H9 (cell line): Measurements from ENCODE around the gene LRP1. TPM values are rescaled to one million over a fixed set of nuclear protein-coding genes. Genes with fewer than 3 reads are reported as not detected.

Experiments used
- DNase-seq: peaks from one replicate; pipeline ENCODE4 v3.0.0-alpha.2; 2017
- H2AFZ ChIP-seq: one replicate; pipeline ENCODE4 v1.6.1; 2013; ENCODE audit warnings: mild to moderate bottlenecking, low read length, control low read depth, moderate library complexity
- H2AK5ac ChIP-seq: 2 replicates; pipeline ENCODE4 v1.6.1; 2013; ENCODE audit warnings: low read length, control low read depth, mixed read lengths; ENCODE audit not compliant: insufficient read length
- H2BK120ac ChIP-seq: one replicate; pipeline ENCODE4 v1.6.1; 2013; ENCODE audit warnings: low read depth, mild to moderate bottlenecking, low read length, control low read depth, inconsistent platforms; ENCODE audit not compliant: poor library complexity, severe bottlenecking
- H2BK12ac ChIP-seq: 2 replicates; pipeline ENCODE4 v1.6.1; 2013; ENCODE audit warnings: low read length, control low read depth, mixed read lengths, low read depth; ENCODE audit not compliant: insufficient read length
- H2BK15ac ChIP-seq: 2 replicates; pipeline ENCODE4 v1.6.1; 2013; ENCODE audit warnings: low read depth, low read length, control low read depth
- H2BK20ac ChIP-seq: one replicate; pipeline ENCODE4 v1.6.1; 2013; ENCODE audit warnings: low read depth, mild to moderate bottlenecking, low read length, control low read depth, inconsistent platforms; ENCODE audit not compliant: poor library complexity, severe bottlenecking
- H2BK5ac ChIP-seq: 2 replicates; pipeline ENCODE4 v1.6.1; 2013; ENCODE audit warnings: low read length, control low read depth, mixed read lengths; ENCODE audit not compliant: insufficient read length
- H3K14ac ChIP-seq: 2 replicates; pipeline ENCODE4 v1.6.1; 2013; ENCODE audit warnings: low read length, control low read depth; ENCODE audit not compliant: insufficient read depth
- H3K18ac ChIP-seq: 2 replicates; pipeline ENCODE4 v1.6.1; 2013; ENCODE audit warnings: low read depth, mild to moderate bottlenecking, mixed read lengths, low read length, control low read depth; ENCODE audit not compliant: insufficient read length
- H3K23ac ChIP-seq: 2 replicates; pipeline ENCODE4 v1.6.1; 2013; ENCODE audit warnings: low read length, control low read depth, mixed read lengths, low read depth; ENCODE audit not compliant: insufficient read length
- H3K23me2 ChIP-seq: 2 replicates; pipeline ENCODE4 v1.6.1; 2013; ENCODE audit warnings: low read depth, mild to moderate bottlenecking, mixed read lengths, low read length, control low read depth; ENCODE audit not compliant: insufficient read length, poor library complexity, severe bottlenecking
- H3K27ac ChIP-seq: 2 replicates; pipeline ENCODE4 v1.5.1; 2013; ENCODE audit warnings: low read length, control low read depth, mixed read lengths, low read depth; ENCODE audit not compliant: insufficient read length
- H3K27me3 ChIP-seq: 2 replicates; pipeline ENCODE4 v1.6.1; 2013; ENCODE audit warnings: low read length, control low read depth, inconsistent platforms; ENCODE audit not compliant: insufficient read depth
- H3K4ac ChIP-seq: 2 replicates; pipeline ENCODE4 v1.6.1; 2013; ENCODE audit warnings: low read depth, mild to moderate bottlenecking, control low read depth, inconsistent platforms, low read length, moderate library complexity
- H3K4me1 ChIP-seq: 2 replicates; pipeline ENCODE4 v1.6.1; 2013; ENCODE audit warnings: low read length, control low read depth, inconsistent platforms; ENCODE audit not compliant: insufficient read depth
- H3K4me2 ChIP-seq: 2 replicates; pipeline ENCODE4 v1.6.1; 2013; ENCODE audit warnings: low read length, control low read depth, mixed read lengths; ENCODE audit not compliant: insufficient read length, insufficient read depth
- H3K56ac ChIP-seq: 2 replicates; pipeline ENCODE4 v1.6.1; 2013; ENCODE audit warnings: low read depth, mild to moderate bottlenecking, mixed read lengths, low read length, control low read depth; ENCODE audit not compliant: insufficient read length
- H3K79me1 ChIP-seq: 2 replicates; pipeline ENCODE4 v1.6.1; 2013; ENCODE audit warnings: low read depth, mild to moderate bottlenecking, moderate library complexity, low read length, control low read depth, inconsistent platforms; ENCODE audit not compliant: insufficient read depth, poor library complexity, severe bottlenecking
- H3K79me2 ChIP-seq: 2 replicates; pipeline ENCODE4 v1.6.1; 2013; ENCODE audit warnings: low read length, control low read depth, inconsistent platforms; ENCODE audit not compliant: insufficient read depth
- H3K9ac ChIP-seq: 2 replicates; pipeline ENCODE4 v1.6.1; 2013; ENCODE audit warnings: low read length, control low read depth, mixed read lengths; ENCODE audit not compliant: insufficient read length; ENCODE audit errors: extremely low read depth
- H3K9me3 ChIP-seq: one replicate; pipeline ENCODE4 v1.6.1; 2013; ENCODE audit warnings: low read depth, low read length, inconsistent platforms; ENCODE audit not compliant: control insufficient read depth
- H3T11ph ChIP-seq: one replicate; pipeline ENCODE4 v1.6.1; 2013; ENCODE audit warnings: mild to moderate bottlenecking, low read length, control low read depth, inconsistent platforms
- H4K20me1 ChIP-seq: one replicate; pipeline ENCODE4 v1.6.1; 2013; ENCODE audit not compliant: control insufficient read depth, insufficient read length, insufficient read depth
- H4K5ac ChIP-seq: 2 replicates; pipeline ENCODE4 v1.6.1; 2013; ENCODE audit warnings: low read depth, mild to moderate bottlenecking, mixed read lengths, low read length, control low read depth; ENCODE audit not compliant: insufficient read length
- H4K8ac ChIP-seq: replicated peaks from 2 replicates; pipeline ENCODE4 v1.6.1; 2013; ENCODE audit warnings: low read length, control low read depth, mixed read lengths, low read depth; ENCODE audit not compliant: insufficient read length
- H4K91ac ChIP-seq: 2 replicates; pipeline ENCODE4 v1.6.1; 2013; ENCODE audit warnings: low read depth, mild to moderate bottlenecking, moderate library complexity, mixed read lengths, low read length, control low read depth; ENCODE audit not compliant: insufficient read length
- H3K27ac Mint-ChIP-seq, 3 experiments: 2 replicates in 2 of 3; 3 replicates in 1 of 3; pipeline ENCODE4 v1.8.0; 2020 to 2021; ENCODE audit warnings: mixed read lengths in 3 of 3, mild to moderate bottlenecking in 1 of 3, moderate library complexity in 1 of 3
- H3K27me3 Mint-ChIP-seq: 2 replicates; pipeline ENCODE4 v1.8.0; 2021; ENCODE audit warnings: low read depth, mild to moderate bottlenecking, moderate library complexity, mixed read lengths
- H3K36me3 Mint-ChIP-seq, 3 experiments: 2 replicates in 2 of 3; 3 replicates in 1 of 3; pipeline ENCODE4 v1.8.0; 2020 to 2021; ENCODE audit warnings: low read depth in 3 of 3, mixed read lengths in 3 of 3; ENCODE audit not compliant: insufficient read depth in 1 of 3
- H3K4me1 Mint-ChIP-seq, 2 experiments: 2 replicates each; pipeline ENCODE4 v1.8.0; 2020; ENCODE audit warnings: mixed read lengths in 2 of 2
- H3K4me3 Mint-ChIP-seq, 2 experiments: 2 replicates in 1 of 2; 3 replicates in 1 of 2; pipeline ENCODE4 v1.8.0; 2020 to 2021; ENCODE audit warnings: mild to moderate bottlenecking in 2 of 2, mixed read lengths in 2 of 2, moderate library complexity in 1 of 2
- H3K9me3 Mint-ChIP-seq, 2 experiments: 2 replicates in 1 of 2; 3 replicates in 1 of 2; pipeline ENCODE4 v1.8.0; 2020; ENCODE audit warnings: mild to moderate bottlenecking in 2 of 2, mixed read lengths in 2 of 2, moderate library complexity in 1 of 2
- CTCF ChIP-seq: fragments of 200-600 bp; sonication (generic); conservative IDR thresholded peaks from 3 replicates; pipeline ENCODE4 v1.8.0; 2021; ENCODE audit warnings: antibody characterized with exemption, mild to moderate bottlenecking
- WGBS: extraction: QIAGEN DNeasy Blood & Tissue Kit; methylation state at CpG from one replicate; pipeline ENCODE4 v1.1.7; 2013; ENCODE audit warnings: missing lambda C conversion rate, low lambda C conversion rate, mixed read lengths; ENCODE audit not compliant: insufficient read length; ENCODE audit errors: extremely low coverage; 5-methylcytosine and 5-hydroxymethylcytosine counted together
- total RNA-seq: library from RNA; stranded (reverse); gene quantifications from 2 replicates; pipeline ENCODE4 v1.2.1, GENCODE V29; 2021

LRP1 gene
- total RNA-seq, 1 experiment from 2014 or later = 115 TPM

- no peak overlapping the region for H3T11ph ChIP-seq
- H3K27me3 Mint-ChIP-seq = no peaks in the 10 kb centered on the region
- DNase-seq = no peak
- H3K56ac ChIP-seq = no peak overlapping the region
- WGBS = no CpG with 5 or more reads among the region's 12 CpGs
- H4K20me1 ChIP-seq = no peaks in the 10 kb centered on the region
- no peak overlapping the region for H3K4me3 Mint-ChIP-seq
- no peaks in the 10 kb centered on the region for H3K27me3 ChIP-seq
- no peak overlapping the region for H4K5ac ChIP-seq
- no peak overlapping the region for H2BK20ac ChIP-seq
- no peak overlapping the region for H3K9ac ChIP-seq
- H3K23me2 ChIP-seq = no peaks in the 10 kb centered on the region
- H2AFZ ChIP-seq = no peak overlapping the region
- no peak overlapping the region for H2BK120ac ChIP-seq
- H3K27ac Mint-ChIP-seq = no peak overlapping the region
- peaks cover 57 to 93% (median 90%) of the 10 kb centered on the region in 3 experiments for H3K36me3 Mint-ChIP-seq
- no peaks in the 10 kb centered on the region for H3K79me2 ChIP-seq
- H3K23ac ChIP-seq = no peak overlapping the region
- H3K4me2 ChIP-seq = no peak overlapping the region
- H2BK15ac ChIP-seq = no peak overlapping the region
- no peak for TF ChIP-seq CTCF
- H2BK5ac ChIP-seq = no peak overlapping the region
- H3K18ac ChIP-seq = no peak overlapping the region
- no peaks in the 10 kb centered on the region for H3K79me1 ChIP-seq
- H3K4ac ChIP-seq = no peak overlapping the region
- H3K14ac ChIP-seq = no peak overlapping the region
- no peak overlapping the region for H2BK12ac ChIP-seq
- H3K4me1 ChIP-seq = no peaks in the 10 kb centered on the region
- no peak overlapping the region for H2AK5ac ChIP-seq
- H3K27ac ChIP-seq = no peak overlapping the region
- H3K9me3 ChIP-seq = no peaks in the 10 kb centered on the region
- H4K8ac ChIP-seq = no peak overlapping the region
- H3K4me1 Mint-ChIP-seq = peaks cover 4 to 5% of the 10 kb centered on the region in 2 experiments
- H3K9me3 Mint-ChIP-seq = no peaks in the 10 kb centered on the region
- no peak overlapping the region for H4K91ac ChIP-seq
Measured at GRCh38 chr12:57185906-57186508, 57.7 kb downstream of the LRP1 start.
